MM.1S (cell line): ENCODE data around the gene MEGF9.

Source experiments
- DNase-seq: peaks from one replicate; pipeline ENCODE4 v3.0.0-alpha.2; 2015
- H2AFZ ChIP-seq: fragments of 300-600 bp; sonication (generic); 2 replicates; pipeline ENCODE4 v1.6.0; 2016; ENCODE audit warnings: antibody characterized with exemption, low read length
- H3F3A ChIP-seq: fragments of 300-600 bp; sonication (generic); 2 replicates; pipeline ENCODE4 v1.6.1; 2016; ENCODE audit warnings: mild to moderate bottlenecking, antibody characterized with exemption, low read length, moderate library complexity, mixed read lengths; ENCODE audit not compliant: insufficient read depth
- H3K27ac ChIP-seq: fragments of 300-600 bp; sonication (generic); 2 replicates; pipeline ENCODE4 v1.5.1; 2016; ENCODE audit warnings: mild to moderate bottlenecking, low read length
- H3K27me3 ChIP-seq: fragments of 300-600 bp; sonication (generic); replicated peaks from 2 replicates; pipeline ENCODE4 v1.6.0; 2016; ENCODE audit warnings: low read length; ENCODE audit not compliant: insufficient read depth
- H3K36me3 ChIP-seq: fragments of 300-600 bp; sonication (generic); replicated peaks from 2 replicates; pipeline ENCODE4 v1.6.1; 2016; ENCODE audit warnings: mild to moderate bottlenecking, low read length, mixed read lengths; ENCODE audit not compliant: insufficient read depth
- H3K4me1 ChIP-seq: fragments of 300-600 bp; sonication (generic); 2 replicates; pipeline ENCODE4 v1.6.1; 2016; ENCODE audit warnings: low read length, mixed read lengths
- H3K4me2 ChIP-seq: fragments of 300-600 bp; sonication (generic); 2 replicates; pipeline ENCODE4 v1.6.0; 2016; ENCODE audit warnings: low read depth, low read length
- H3K4me3 ChIP-seq: fragments of 300-600 bp; sonication (generic); 2 replicates; pipeline ENCODE4 v1.5.1; 2016; ENCODE audit warnings: low read length, mixed read lengths
- H3K79me2 ChIP-seq: fragments of 300-600 bp; sonication (generic); 2 replicates; pipeline ENCODE4 v1.6.1; 2016; ENCODE audit warnings: mixed run types, low read length, mixed read lengths
- H3K9ac ChIP-seq: fragments of 300-600 bp; sonication (generic); 2 replicates; pipeline ENCODE4 v1.6.1; 2016; ENCODE audit warnings: low read length, mixed read lengths
- H3K9me2 ChIP-seq: fragments of 300-600 bp; sonication (generic); replicated peaks from 2 replicates; pipeline ENCODE4 v1.6.1; 2016; ENCODE audit warnings: mild to moderate bottlenecking, low read length, mixed read lengths; ENCODE audit not compliant: insufficient read depth
- H3K9me3 ChIP-seq: fragments of 300-600 bp; sonication (generic); replicated peaks from 2 replicates; pipeline ENCODE4 v1.6.1; 2016; ENCODE audit warnings: mild to moderate bottlenecking, low read length, mixed read lengths; ENCODE audit not compliant: insufficient read depth
- H4K20me1 ChIP-seq: fragments of 300-600 bp; sonication (generic); 2 replicates; pipeline ENCODE4 v1.6.1; 2016; ENCODE audit warnings: mild to moderate bottlenecking, low read length, moderate library complexity, mixed read lengths; ENCODE audit not compliant: insufficient read depth
- EZH2 ChIP-seq: fragments of 300-600 bp; sonication (generic); optimal IDR thresholded peaks from 2 replicates; pipeline ENCODE3; 2017; ENCODE audit warnings: low read depth, mild to moderate bottlenecking, antibody characterized with exemption, low read length, mixed read lengths
- EZH2phosphoT487 ChIP-seq: fragments of 300-600 bp; sonication (generic); IDR thresholded peaks from 2 replicates; pipeline ENCODE4 v1.6.1; 2018; ENCODE audit warnings: antibody characterized with exemption, low read length
- TF ChIP-seq, protein P1 (sequence below): fragments of 300-600 bp; sonication (generic); IDR thresholded peaks from 2 replicates; pipeline ENCODE4 v1.5.1; 2016; ENCODE audit warnings: antibody characterized with exemption, low read length, mixed read lengths

The MEGF9 gene

DNA sequence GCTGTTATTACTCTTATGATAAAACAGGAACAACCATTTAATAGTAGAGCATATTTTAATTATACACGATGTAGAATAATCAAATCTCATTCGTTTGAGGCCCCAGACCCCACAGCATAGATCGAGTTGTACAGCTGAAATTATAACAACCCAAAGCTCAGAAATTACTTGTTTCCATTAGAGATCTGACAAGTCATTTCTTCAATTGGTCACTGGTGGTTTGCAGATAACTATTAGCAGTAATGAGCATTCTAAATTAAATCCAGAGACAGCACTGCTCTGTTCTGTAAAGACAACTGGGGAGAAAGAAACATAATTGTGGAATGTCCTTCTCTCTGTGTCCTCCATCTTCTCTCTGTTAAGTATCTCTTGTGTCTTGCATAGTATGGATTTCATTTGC lies 147.2 kb downstream of the MEGF9 start:
- TF ChIP-seq, protein P1, sequence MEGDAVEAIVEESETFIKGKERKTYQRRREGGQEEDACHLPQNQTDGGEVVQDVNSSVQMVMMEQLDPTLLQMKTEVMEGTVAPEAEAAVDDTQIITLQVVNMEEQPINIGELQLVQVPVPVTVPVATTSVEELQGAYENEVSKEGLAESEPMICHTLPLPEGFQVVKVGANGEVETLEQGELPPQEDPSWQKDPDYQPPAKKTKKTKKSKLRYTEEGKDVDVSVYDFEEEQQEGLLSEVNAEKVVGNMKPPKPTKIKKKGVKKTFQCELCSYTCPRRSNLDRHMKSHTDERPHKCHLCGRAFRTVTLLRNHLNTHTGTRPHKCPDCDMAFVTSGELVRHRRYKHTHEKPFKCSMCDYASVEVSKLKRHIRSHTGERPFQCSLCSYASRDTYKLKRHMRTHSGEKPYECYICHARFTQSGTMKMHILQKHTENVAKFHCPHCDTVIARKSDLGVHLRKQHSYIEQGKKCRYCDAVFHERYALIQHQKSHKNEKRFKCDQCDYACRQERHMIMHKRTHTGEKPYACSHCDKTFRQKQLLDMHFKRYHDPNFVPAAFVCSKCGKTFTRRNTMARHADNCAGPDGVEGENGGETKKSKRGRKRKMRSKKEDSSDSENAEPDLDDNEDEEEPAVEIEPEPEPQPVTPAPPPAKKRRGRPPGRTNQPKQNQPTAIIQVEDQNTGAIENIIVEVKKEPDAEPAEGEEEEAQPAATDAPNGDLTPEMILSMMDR: no peak
- TF ChIP-seq EZH2phosphoT487 (no peak), EZH2 (no peak)
- Histone ChIP-seq H3K27ac (peak overlapping the region; percentile 95), H3F3A (peaks cover 22% of the 10 kb centered on the region), H3K9me2 (no peaks in the 10 kb centered on the region), H3K36me3 (peaks cover 6% of the 10 kb centered on the region; the same call in 1 of the 2 replicates), H3K4me2 (peak overlapping the region; percentile 57; the same call in 1 of the 2 replicates), H3K4me3 (no peak overlapping the region), H3K9me3 (no peaks in the 10 kb centered on the region), H3K79me2 (peaks cover 75% of the 10 kb centered on the region), H3K9ac (no peak overlapping the region), H4K20me1 (no peaks in the 10 kb centered on the region), H2AFZ (no peak overlapping the region), H3K4me1 (peaks cover 48% of the 10 kb centered on the region), H3K27me3 (no peaks in the 10 kb centered on the region)
- DNase-seq: no peak

DNA sequence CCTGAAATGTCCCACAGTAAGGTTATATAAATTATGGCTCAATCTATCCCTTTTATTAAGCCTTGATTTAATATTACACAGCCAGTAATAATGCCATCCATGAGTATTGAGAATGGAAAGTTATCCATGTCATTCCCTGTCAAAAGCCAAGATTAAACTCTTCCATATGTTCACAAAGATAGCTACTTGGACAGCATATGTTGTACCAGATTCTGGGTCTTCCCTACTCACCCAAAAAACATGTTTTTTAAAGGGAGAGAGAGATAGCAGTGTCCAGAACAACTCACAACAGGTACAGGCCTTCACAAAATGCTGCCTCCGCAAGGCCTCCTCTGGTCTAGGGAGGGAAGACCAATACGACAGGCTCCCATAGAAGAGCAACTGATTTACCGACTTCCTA lies 149.7 kb downstream of the MEGF9 start:
- no peaks in the 10 kb centered on the region for H3K9me2 ChIP-seq

DNA sequence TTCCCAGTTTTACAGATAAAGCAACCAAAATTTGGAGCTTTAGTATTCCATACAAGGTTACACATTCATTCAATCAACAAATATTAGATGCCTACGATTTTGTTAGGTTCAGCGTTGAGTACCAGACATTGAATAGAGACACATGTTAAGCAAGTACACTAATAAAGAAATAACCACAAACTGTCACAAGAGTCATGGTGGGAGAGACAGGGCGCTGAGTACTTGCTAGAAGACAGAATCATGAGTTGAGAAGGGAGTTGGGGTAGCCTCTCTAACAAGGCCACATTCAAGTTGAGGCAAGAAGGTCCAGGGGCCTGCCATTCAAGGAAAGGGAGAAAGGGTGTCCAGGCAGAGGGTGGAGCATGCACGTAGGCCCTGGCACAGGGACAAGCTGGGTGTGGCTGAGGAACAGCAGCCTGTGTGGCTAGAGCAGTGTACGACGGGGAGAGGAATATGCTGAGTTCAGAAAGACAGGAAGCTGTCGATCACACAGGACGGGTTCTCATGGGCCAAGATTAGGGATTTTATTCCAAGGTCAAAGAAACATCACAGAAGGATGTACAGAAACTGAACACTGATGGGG lies 151.3 kb downstream of the MEGF9 start:
- TF ChIP-seq EZH2phosphoT487 (no peak), EZH2 (no peak)
- TF ChIP-seq, protein P1: no peak
- Histone ChIP-seq H3K27me3 (no peaks in the 10 kb centered on the region), H4K20me1 (no peaks in the 10 kb centered on the region), H3K9ac (no peak overlapping the region), H3F3A (peaks cover 7% of the 10 kb centered on the region), H3K9me2 (no peaks in the 10 kb centered on the region), H3K4me3 (no peak overlapping the region), H3K9me3 (no peaks in the 10 kb centered on the region), H3K4me2 (no peak overlapping the region), H3K79me2 (peaks cover 92% of the 10 kb centered on the region), H3K27ac (no peak overlapping the region), H3K4me1 (peaks cover 25% of the 10 kb centered on the region), H3K36me3 (peaks cover 6% of the 10 kb centered on the region; the same call in 1 of the 2 replicates), H2AFZ (no peak overlapping the region)
- DNase-seq: no peak

More for the DNA sequence above, 149.7 kb downstream of the MEGF9 start:
- H3K9me3 ChIP-seq: no peaks in the 10 kb centered on the region
- H4K20me1 ChIP-seq: no peaks in the 10 kb centered on the region
- no peak for TF ChIP-seq EZH2
- no peak for TF ChIP-seq EZH2phosphoT487
- TF ChIP-seq, protein P1: no peak
- no peak overlapping the region for H3K27ac ChIP-seq
- H3K9ac ChIP-seq: no peak overlapping the region
- no peak overlapping the region for H3K4me2 ChIP-seq
- DNase-seq: no peak
- no peak overlapping the region for H3K4me3 ChIP-seq
- H3K27me3 ChIP-seq: no peaks in the 10 kb centered on the region
- H3F3A ChIP-seq: peaks cover 22% of the 10 kb centered on the region
- H2AFZ ChIP-seq: no peak overlapping the region
- H3K4me1 ChIP-seq: peaks cover 42% of the 10 kb centered on the region
- peaks cover 6% of the 10 kb centered on the region; the same call in 1 of the 2 replicates for H3K36me3 ChIP-seq
- peaks cover 83% of the 10 kb centered on the region for H3K79me2 ChIP-seq
